AG20443 (cell line): ENCODE data around the gene GSK3A.

Experiments
- DNase-seq: peaks from one replicate; pipeline ENCODE4 v3.0.0; 2012; ENCODE audit warnings: low spot score, mixed read lengths

The GSK3A gene

GRCh38 chr19:42199440-42200115 is 42.8 kb downstream of the GSK3A start:
- DNase-seq: no peak

- DNase-seq: no peak
Measured at GRCh38 chr19:42198676-42199439, 43.5 kb downstream of the GSK3A start.

GRCh38 chr19:42197375-42197817 is 45.0 kb downstream of the GSK3A start:
- DNase-seq: no peak

- DNase-seq: no peak
Measured at GRCh38 chr19:42196011-42197001, 46.1 kb downstream of the GSK3A start.

DNA sequence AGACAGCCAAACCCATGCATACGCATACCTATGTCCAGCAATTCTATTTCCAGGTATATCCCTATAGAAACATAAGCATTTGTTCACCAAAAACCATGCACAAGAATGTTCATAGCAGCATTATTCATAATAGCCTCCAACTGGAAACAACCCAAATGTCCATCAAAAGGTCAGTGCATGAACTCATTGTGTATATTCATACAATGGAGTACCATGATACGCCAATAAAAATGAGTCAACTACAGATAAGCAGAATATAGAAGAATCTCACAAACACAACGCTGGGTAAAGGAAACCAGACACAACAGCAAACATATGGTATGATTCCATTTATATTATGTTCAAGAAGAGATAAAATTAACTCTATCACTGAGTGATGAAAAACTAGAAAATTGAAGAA is 48.7 kb downstream of the GSK3A start:
- DNase-seq: no peak

GRCh38 chr19:42193294-42193693 is 49.1 kb downstream of the GSK3A start:
- DNase-seq: no peak

DNA sequence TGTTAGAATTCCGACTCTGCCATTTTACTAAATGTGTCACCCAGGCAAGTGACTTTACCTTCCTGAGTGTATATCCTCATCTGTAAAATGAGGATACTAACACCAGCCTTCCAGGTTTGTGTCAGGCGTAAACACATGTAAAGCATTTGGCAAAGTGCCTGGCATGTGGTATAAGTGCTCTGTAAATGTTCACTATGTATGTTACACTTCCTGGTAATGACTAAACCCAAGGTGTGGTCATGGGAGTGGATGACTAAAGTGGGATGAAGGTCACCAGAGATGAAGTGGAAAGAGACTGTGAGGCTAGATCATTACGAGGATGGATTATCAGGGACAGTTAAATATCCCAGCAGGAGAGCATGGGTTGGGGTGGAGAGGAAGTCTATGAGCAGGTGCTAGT is 50.5 kb downstream of the GSK3A start:
- peak; percentile 37 for DNase-seq

- DNase-seq: no peak
Measured at GRCh38 chr19:42191330-42191729, 51.1 kb downstream of the GSK3A start.

DNA sequence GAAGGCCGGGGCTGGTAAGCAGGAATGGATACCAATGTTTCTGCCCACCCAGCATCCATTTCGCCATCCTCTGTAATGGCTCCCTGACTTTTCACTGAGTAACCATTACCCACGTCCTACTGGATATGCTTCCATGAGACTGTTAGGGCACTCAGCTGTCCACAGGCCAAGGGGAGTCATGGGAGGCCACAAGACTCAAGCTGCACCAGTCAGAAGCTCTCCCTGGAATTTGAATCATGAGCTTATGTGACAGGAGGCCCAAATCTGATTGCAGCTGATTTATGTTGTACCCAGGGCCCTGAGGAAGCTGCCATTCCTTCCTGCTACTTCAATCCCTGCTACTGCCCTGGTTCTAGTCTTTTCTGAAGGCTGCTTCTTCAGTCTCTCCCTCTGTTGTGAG is 53.3 kb downstream of the GSK3A start:
- no peak for DNase-seq

DNA sequence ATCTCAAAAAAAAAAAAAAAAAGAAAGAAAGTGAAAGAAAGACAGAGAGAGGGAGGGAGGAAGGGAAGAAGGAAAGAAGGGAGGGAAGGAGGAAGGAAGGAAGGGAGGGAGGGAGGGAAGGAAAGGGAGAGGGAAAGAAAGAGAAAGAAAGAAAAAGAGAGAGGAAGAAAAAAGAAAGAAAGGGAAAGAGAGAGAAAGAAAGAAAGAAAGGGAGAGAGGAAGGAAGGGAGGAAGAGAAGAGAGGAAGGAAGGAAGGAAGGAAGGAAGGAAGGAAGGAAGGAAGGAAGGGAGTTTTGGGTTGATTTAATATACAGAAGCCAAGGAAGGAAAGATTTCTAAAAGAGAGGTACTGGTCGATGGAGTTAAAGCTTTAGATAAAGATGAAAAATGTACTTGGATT is 53.7 kb downstream of the GSK3A start:
- DNase-seq: no peak

- no peak for DNase-seq
Measured at GRCh38 chr19:42185277-42185676, 57.1 kb downstream of the GSK3A start.

DNA sequence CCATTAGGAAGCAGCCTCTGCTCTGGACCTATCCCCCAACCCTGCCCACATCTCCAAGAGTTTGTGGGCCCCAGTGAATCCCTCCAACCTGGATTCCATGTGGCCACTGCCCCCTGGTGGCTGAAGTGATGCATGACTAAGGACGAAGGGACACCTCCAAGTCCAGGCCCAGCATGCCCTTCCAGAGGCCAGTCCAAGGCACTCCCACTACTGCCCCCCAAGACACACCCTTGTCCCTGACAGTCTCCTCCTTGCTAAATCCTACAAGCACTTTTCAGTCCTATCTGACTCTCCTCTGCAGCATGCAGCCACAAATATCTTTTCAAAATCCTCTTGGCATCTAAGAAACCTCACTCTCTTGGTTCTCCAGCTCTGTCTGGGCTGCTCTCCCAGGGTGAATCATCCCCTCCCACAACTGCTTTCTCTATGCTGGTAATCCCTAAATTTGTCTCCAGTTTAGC is 58.0 kb downstream of the GSK3A start:
- peak; percentile 94 for DNase-seq
